Gastrocnemius medialis (tissue), 4 donors: ENCODE results near the gene AGO3. TPM values are rescaled to one million over a fixed set of nuclear protein-coding genes. Genes with fewer than 3 reads are reported as not detected.

ENCODE experiments used
- ATAC-seq, 2 donors: fragments of 150-250 bp; one replicate each; pipeline ENCODE4 v1.9.1; 2016
- DNase-seq, 2 donors: peaks; one replicate each; pipeline ENCODE4 v3.0.0-alpha.2; 2019
- H3K27ac ChIP-seq, 4 donors: fragments of 200-600 bp; sonication (generic); 1 replicate in 1 of 4; 2 replicates in 3 of 4; pipeline ENCODE4 v1.5.1; 2016 to 2018; ENCODE audit warnings: mild to moderate bottlenecking in 2 of 4, moderate library complexity in 1 of 4
- H3K27me3 ChIP-seq, 3 donors: fragments of 200-600 bp; sonication (generic) in 2 of 3; 1 replicate in 1 of 3; 2 replicates in 2 of 3; pipeline versions ENCODE4 v1.5.1 to v1.6.0; 2016 to 2019; ENCODE audit warnings: mild to moderate bottlenecking in 1 of 3, moderate library complexity in 1 of 3
- H3K36me3 ChIP-seq, 2 donors: fragments of 200-600 bp; sonication (generic) in 1 of 2; one replicate each; pipeline ENCODE4 v1.5.1; 2017 to 2018
- H3K4me1 ChIP-seq, 2 donors: fragments of 200-600 bp; sonication (generic) in 1 of 2; one replicate each; pipeline ENCODE4 v1.5.1; 2016 to 2017; ENCODE audit warnings: mild to moderate bottlenecking in 2 of 2
- H3K4me3 ChIP-seq, 4 donors: fragments of 200-600 bp; sonication (generic) in 3 of 4; 1 replicate in 1 of 4; 2 replicates in 3 of 4; pipeline ENCODE4 v1.5.1; 2016 to 2019; ENCODE audit warnings: mild to moderate bottlenecking in 2 of 4
- H3K9me3 ChIP-seq, 3 donors: fragments of 200-600 bp; sonication (generic) in 2 of 3; 1 replicate in 1 of 3; 2 replicates in 2 of 3; pipeline ENCODE4 v1.5.1; 2016 to 2019
- POLR2A ChIP-seq, 2 donors: fragments of 450-650 bp; IDR thresholded peaks; one replicate each; pipeline ENCODE4 v1.6.1; 2017; ENCODE audit warnings: antibody characterized with exemption in 2 of 2, mild to moderate bottlenecking in 2 of 2, moderate library complexity in 2 of 2
- in situ Hi-C, 4 donors: fragments of 200-750 bp; cut with MboI; loops; one replicate each; pipeline versions ENCODE4 v1.15.0 to v1.8.0; 2017; ENCODE audit warnings: low sequenced_read_pairs in 4 of 4
- intact Hi-C: fragments of 100-400 bp; cut with DNase I; formaldehyde crosslinking; loops from one replicate; pipeline ENCODE4 v1.15.1; 2023; ENCODE audit warnings: low total_unique reads
- total RNA-seq, 4 donors: library from RNA; depleted of rRNA; stranded (reverse); fragments of >200 nt; gene quantifications; one replicate each; pipeline versions ENCODE4 v1.1.0 to v1.2.3, GENCODE V29; 2016
- TF ChIP-seq, protein P1 (sequence below), 5 experiments: fragments of 450-650 bp in 3 of 5; fragments of 200-600 bp in 2 of 5; sonication (generic) in 2 of 5; IDR thresholded peaks in 4 of 5; conservative IDR thresholded peaks in 1 of 5; 1 replicate in 4 of 5; 2 replicates in 1 of 5; pipeline ENCODE4 v1.5.1; 2016 to 2019; ENCODE audit warnings: antibody characterized with exemption in 5 of 5, mild to moderate bottlenecking in 3 of 5, moderate library complexity in 3 of 5

Gene AGO3
- total RNA-seq, 4 donors from 2014 or later = 12.8 to 18.8 (median 13.6) TPM

DNA sequence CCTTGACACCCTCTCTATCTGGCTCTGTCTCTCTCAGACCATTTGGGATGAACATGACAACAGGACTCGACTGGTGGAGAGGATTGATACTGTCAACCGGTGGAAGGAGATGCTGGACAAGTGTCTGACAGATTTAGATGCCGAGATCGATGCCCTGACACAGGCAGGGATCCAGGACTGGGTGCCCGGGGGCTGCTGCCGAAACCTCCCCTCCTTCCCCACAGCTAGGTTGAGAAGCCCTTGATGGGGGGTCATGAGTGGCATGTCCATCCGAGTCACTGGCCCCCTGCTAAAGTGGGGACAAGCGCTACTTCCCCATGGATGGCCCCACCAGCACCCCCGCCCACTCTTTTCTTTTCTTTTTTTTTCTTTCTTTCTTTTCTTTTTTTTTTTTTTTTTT is 154.2 kb downstream of the AGO3 start:
- intact Hi-C loops (no loop called here), in situ Hi-C loops (no loop called here)
- ATAC-seq = no peak
- H3K27me3 ChIP-seq = peaks cover 11 to 44% (median 28%) of the 10 kb centered on the region in 3 donors
- peaks cover 8 to 25% of the 10 kb centered on the region in 2 donors for H3K4me1 ChIP-seq
- no peak for DNase-seq
- H3K4me3 ChIP-seq = peak overlapping the region in 1 of 4 donors; percentile 57
- H3K36me3 ChIP-seq = no peaks in the 10 kb centered on the region
- H3K27ac ChIP-seq = no peak overlapping the region
- no peak for TF ChIP-seq POLR2A (IDR thresholded peaks at IDR 0.05)
- TF ChIP-seq, protein P1, sequence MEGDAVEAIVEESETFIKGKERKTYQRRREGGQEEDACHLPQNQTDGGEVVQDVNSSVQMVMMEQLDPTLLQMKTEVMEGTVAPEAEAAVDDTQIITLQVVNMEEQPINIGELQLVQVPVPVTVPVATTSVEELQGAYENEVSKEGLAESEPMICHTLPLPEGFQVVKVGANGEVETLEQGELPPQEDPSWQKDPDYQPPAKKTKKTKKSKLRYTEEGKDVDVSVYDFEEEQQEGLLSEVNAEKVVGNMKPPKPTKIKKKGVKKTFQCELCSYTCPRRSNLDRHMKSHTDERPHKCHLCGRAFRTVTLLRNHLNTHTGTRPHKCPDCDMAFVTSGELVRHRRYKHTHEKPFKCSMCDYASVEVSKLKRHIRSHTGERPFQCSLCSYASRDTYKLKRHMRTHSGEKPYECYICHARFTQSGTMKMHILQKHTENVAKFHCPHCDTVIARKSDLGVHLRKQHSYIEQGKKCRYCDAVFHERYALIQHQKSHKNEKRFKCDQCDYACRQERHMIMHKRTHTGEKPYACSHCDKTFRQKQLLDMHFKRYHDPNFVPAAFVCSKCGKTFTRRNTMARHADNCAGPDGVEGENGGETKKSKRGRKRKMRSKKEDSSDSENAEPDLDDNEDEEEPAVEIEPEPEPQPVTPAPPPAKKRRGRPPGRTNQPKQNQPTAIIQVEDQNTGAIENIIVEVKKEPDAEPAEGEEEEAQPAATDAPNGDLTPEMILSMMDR (IDR thresholded peaks at IDR 0.05 in 4 of 5, conservative IDR thresholded peaks at IDR 0.05 in 1 of 5) = no peak
- H3K9me3 ChIP-seq = no peaks in the 10 kb centered on the region

DNA sequence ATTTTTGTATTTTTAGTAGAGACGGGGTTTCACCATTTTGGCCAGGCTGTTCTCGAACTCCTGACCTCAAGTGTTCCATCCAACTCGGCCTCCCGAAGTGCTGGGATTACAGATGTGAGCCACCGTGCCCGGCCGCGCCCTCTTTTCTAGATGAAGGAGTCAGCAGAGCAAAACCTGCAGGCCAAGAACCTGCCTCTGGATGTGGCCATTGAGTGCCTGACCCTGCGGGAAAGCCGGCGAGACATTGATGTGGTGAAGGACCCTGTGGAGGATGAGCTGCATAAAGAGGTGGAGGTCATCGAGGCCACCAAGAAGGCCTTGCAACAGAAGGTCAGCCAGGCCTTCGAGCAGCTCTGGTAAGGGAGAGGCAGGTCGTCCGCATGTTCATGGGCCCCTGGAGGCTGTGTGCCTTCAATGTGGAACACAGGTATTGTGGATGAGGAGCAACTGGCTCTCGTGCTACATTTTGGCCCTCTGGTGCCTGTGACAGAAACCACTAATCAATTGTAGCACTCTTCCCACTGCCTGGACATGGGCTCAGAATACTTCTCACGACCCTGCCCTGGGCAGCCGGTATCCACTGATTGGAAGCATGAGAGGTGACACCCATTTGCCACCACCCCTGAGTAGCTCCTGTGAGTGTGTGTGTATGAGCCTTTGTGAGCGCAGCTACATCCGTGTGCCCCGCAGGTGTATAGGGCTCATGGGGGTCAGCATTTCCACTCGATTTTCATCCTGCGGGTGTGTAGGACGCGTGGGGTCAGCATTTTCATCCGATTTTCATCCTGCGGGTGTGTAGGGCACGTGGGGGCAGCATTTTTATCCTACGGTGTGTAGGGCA is 155.0 kb downstream of the AGO3 start:
- DNase-seq (no peak), ATAC-seq (no peak)
- intact Hi-C loops = no loop called here
- no peak overlapping the region for H3K27ac ChIP-seq
- H3K9me3 ChIP-seq = no peaks in the 10 kb centered on the region
- peaks cover 11 to 33% of the 10 kb centered on the region in 2 donors for H3K4me1 ChIP-seq
- H3K36me3 ChIP-seq = peaks cover 0 to under 1% of the 10 kb centered on the region in 2 donors
- H3K27me3 ChIP-seq = peaks cover 11 to 44% (median 28%) of the 10 kb centered on the region in 3 donors
- no peak overlapping the region for H3K4me3 ChIP-seq
- in situ Hi-C loops = no loop called here
- TF ChIP-seq, protein P1 (IDR thresholded peaks at IDR 0.05 in 4 of 5, conservative IDR thresholded peaks at IDR 0.05 in 1 of 5) = no peak
- no peak for TF ChIP-seq POLR2A (IDR thresholded peaks at IDR 0.05)

DNA sequence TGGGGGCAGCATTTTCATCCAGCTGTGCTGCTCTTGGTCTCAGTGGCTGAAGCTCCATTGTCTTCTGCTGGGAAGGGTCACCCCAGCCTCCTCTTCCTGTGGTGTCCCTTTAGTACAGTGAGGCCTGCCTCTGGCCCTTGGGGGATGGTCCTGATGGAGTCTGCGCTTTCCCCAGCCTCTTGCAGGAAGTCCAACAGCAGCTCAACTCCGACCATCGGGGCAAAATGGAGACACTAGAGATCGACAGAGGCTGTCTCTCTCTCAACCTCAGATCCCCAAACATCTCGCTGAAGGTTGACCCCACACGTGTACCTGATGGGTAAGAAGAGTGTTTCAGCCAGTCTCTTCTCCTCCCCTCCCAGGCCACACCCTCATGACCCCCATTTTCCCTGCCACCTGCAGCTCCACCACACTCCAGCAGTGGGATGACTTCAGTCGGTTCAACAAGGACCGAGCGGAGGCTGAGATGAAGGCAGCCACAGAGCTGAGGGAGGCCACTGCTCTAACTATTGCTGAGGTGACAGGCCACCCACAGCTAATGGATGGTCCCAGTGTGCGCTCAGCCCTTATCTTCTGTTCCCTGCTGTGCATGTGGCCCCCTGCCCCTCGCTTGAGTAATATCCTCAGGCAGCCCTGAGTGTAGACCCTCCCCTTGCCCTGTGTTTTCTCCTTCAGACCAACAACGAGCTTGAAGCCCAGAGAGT is 155.8 kb downstream of the AGO3 start:
- in situ Hi-C loops = no loop called here
- H3K4me3 ChIP-seq = no peak overlapping the region
- DNase-seq (no peak), ATAC-seq (no peak)
- intact Hi-C loops = no loop called here
- H3K9me3 ChIP-seq = no peaks in the 10 kb centered on the region
- H3K27me3 ChIP-seq = peaks cover 11 to 40% (median 28%) of the 10 kb centered on the region in 3 donors
- peaks cover 0 to 9% of the 10 kb centered on the region in 2 donors for H3K36me3 ChIP-seq
- H3K27ac ChIP-seq = no peak overlapping the region
- peaks cover 11 to 34% of the 10 kb centered on the region in 2 donors for H3K4me1 ChIP-seq
- TF ChIP-seq, protein P1 (IDR thresholded peaks at IDR 0.05 in 4 of 5, conservative IDR thresholded peaks at IDR 0.05 in 1 of 5) = no peak
- no peak for TF ChIP-seq POLR2A (IDR thresholded peaks at IDR 0.05)

DNA sequence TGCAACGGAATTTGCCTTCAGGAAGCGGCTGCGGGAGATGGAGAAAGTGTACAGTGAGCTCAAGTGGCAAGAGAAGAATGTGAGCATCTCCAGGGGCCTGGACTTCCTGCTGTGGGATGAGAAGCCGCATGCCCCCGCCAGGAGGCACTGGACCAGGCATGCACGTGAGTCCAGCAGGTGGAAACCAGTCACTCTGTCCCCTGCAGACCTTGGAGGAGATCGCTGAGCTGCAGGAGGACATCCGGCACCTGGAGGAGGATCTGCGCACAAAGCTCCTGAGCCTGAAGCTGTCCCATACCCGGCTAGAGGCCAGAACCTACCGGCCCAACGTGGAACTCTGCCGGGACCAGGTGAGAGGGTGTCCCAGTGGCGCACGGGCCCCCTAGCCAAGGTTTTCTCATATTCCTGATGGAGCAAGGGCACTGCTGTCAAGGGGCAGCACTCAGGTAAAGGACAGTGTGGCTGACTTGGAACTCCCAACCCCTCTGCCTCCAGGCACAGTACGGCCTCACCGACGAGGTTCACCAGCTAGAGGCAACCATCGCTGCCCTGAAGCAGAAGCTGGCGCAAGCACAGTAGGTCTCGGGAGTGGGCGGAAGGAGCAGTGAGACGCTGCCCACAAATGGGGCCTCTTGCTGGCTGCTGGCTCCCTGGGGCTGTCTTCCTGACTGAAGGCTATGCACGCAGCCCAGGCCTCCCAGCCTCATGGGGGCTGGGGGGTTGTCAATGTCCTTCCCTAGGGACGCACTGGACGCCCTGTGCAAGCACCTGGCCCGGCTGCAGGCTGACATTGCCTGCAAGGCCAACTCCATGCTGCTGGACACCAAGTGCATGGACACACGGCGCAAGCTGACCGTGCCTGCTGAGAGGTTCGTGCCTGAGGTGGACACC is 156.6 kb downstream of the AGO3 start:
- Histone ChIP-seq H3K4me1 (peaks cover 11 to 34% of the 10 kb centered on the region in 2 donors), H3K4me3 (no peak overlapping the region), H3K27me3 (peaks cover 11 to 38% (median 28%) of the 10 kb centered on the region in 3 donors), H3K9me3 (no peaks in the 10 kb centered on the region), H3K36me3 (peaks cover 0 to 16% of the 10 kb centered on the region in 2 donors), H3K27ac (no peak overlapping the region)
- TF ChIP-seq, protein P1 (IDR thresholded peaks at IDR 0.05 in 4 of 5, conservative IDR thresholded peaks at IDR 0.05 in 1 of 5) = no peak
- no peak for TF ChIP-seq POLR2A (IDR thresholded peaks at IDR 0.05)
- intact Hi-C loops (loop anchor here (1.0 to 2.0 kb wide), 2 partner anchors 157 to 377 kb away; partner anchors contain the start of genes AGO3 and MRPS15), in situ Hi-C loops (no loop called here)
- DNase-seq (no peak), ATAC-seq (no peak)
